Measurements from ENCODE around the gene AGBL4. TPM values are rescaled to one million over a fixed set of nuclear protein-coding genes. Genes with fewer than 3 reads are reported as not detected.

AGBL4 gene
- not detected in 2 replicates for total RNA-seq

DNA sequence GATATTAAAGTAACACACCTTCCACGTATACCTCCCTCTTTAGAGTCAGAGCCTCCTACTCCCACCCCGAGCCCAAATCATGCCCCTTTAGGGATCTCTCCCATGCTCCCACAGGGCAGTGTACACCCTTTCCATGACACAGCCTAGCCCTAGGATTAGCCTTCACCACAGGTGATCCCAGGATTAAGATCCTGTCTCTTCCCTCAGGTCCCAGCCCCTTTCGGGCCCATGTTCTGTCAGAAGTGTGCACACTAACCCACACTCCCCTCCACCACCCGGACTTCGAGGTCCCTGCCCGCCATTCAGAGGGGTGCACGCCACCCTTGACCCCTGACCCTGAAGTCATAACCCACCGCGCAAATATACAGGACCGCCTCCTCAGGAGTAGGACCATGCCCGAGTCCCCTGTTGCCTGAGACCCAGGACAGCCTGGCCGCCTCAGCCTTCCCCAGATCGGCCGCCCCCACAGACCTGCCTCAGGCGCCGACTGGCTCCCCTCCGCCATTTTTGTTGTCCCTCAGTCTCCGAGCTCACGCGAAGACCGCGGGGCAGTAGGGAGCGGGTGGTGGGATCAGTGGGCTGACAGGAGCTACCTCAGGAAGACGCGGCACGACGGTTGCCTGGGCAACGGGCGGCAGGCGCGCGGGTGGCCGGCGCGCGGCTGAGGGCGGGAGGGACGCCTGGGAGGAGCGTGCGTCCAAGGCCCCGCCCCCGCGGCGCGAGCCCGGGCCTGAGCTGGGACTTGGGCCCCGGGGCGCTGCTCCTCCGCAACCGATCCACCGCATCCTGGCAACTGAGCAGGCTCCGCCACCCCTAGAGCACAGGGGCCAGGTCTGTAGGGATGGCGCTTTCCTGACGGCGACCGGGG, at the start of gene AGBL4:
Gene AGBL4 (minus strand): TSS at position 663 of the 868 bp plus-strand sequence.

DNA sequence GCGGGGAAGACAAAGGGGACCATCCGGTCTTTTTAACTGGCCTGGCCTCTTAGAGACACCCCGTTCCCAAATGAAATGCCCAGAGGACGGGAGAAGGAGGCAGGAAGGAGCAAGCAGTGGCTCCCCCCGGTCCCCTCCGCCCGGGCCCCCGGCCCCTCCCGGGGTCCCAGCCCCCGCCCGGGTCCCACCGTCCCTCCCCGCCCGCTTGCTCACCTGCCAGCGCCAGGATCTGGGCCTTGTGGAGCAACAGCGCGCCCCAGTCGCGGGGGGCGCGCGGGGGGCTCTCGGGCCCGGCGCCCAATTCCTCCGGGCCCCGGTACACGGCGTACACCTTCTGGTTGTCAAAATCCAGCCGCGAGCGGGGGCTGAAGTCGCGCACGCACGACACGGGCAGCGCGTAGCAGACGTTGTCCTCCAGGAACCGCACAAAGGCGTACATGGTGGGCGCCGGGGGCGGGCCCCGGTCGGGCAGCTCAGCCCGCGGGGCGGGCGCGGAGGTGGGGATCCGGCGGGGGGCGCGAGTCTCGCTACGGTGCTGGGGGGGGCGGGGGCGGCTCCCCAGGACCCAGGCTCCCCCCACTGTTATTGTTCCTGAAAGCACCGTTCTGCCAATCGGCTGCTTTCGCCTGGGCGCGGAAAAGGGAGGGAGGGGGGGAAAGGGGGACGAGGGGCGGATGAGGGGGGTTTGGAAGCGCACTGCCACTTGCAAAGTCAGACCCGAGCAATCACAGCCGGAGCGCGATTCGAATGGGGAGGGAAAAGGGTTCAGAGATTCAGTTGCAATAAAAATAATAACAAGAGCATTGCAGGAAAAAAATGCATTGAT, 1247.1 kb downstream of the AGBL4 start, which contains the start of gene BEND5:
Gene BEND5 (minus strand): TSS at position 499 of the 826 bp plus-strand sequence. CDS start 60 bp downstream, at position 439.

Small RNA genes within 50 kb of the gene (small RNA-seq; reads per million reads assigned to genes)
- not detected for gene AL390023.1

Other genes with a start within 250 kb of the AGBL4 start
- not detected in 2 replicates for gene ELAVL4, start 85.0 kb upstream of the AGBL4 start, total RNA-seq